HG03442 (cell line): ENCODE measurements around the gene PCGF6.
"Not testable (repeated sequence)": the region's sequence is repeated elsewhere in the genome, so short reads cannot be mapped to it uniquely, and the experiment has no call there.

ENCODE experiments used
- ATAC-seq: cut with Tn5 transposase; IDR thresholded peaks from one replicate; pipeline ENCODE4 v1.9.1; 2021; ENCODE audit warnings: mild to moderate bottlenecking, moderate library complexity; ENCODE audit not compliant: unreplicated experiment

The PCGF6 gene

DNA sequence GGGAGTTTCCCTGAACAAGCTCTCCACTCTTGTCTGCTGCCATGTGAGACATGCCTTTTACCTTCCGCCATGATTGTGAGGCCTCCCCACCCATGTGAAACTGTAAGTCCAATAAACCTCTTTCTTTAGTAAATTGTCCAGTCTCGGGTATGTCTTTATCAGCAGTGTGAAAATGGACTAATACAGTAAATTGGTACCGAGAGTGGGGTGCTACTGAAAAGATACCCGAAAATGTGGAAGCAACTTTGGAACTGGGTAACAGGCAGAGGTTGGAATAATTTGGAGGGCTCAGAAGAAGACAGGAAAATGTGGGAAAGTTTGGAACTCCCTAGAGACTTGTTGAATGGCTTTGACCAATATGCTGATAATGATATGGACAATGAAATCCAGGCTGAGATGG lies 92.0 kb downstream of the PCGF6 start:
- ATAC-seq, result not testable (repeated sequence)

DNA sequence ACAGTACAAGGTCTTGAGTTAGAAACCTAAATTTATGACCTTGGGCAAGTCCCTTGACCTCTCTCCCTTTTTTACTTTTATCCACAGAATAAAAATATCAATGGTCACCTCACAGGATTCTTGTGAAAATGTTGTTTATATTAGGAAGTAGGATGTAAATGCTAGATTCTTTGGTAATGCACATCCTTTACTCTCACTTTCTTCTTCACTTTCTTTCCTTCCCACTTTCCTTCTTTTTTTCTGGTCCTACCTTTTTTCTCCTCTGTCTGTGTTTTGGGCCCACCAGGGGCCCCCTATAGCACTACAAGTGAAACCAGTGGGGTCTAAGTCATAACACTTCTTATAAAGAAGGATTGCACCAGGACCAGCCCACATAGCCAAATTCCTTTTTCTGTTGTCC lies 93.1 kb downstream of the PCGF6 start:
- ATAC-seq, result no peak

DNA sequence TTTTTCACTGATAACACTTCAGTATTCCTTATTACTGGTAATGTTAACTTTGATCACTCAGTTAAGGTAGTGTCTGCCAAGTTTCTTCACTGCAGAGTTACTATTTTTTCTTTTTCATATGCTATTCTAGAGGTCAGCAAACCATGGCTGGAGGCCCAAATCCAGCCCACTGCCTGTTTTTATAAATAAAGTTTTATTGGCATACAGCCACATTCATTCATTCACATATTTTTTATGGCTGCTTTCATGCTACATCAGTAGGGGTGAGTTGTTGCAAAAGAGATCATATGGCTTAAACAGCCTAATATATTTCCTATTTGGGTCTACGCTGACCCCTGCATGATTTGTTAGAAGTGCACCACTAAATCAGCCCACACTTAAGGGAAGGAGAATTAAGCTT lies 94.3 kb downstream of the PCGF6 start:
- no peak for ATAC-seq

DNA sequence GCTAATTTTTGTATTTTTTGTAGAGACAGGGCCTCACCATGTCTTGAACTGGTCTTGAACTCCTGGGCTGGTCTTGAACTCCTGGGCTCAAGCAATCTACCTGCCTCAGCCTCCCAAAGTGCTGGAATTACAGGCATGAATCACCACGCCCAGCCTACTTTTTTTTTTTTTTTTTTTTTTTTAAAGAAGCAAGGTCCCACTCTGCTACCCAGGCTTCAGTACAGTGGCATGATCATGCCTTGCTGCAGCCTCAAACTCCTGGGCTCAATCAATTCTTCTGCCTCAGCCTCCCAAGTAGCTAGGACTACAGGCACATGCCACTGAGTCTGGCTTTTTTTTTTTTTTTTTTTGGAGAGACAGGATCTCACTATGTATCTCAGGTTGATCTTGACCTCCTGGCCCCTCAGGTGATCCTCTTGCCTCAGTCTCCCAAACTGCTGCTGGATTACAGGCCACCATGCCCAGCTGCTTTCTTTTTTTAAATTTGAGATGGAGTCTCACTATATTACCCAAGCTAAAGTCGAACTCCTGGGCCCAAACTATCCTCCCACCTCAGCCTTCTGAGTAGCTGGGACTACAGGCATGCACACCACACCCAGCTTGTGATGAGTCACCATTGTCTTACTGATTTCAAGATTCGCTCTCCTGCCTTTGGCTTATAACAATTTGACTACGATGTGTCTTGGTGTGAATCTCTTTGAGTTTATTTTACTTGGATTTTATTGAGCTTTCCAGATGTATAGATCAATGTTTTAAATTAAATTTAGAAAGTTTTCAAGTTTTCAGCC lies 96.2 kb downstream of the PCGF6 start:
- no peak for ATAC-seq

GRCh38 chr10:103254113-103254512 lies 96.8 kb downstream of the PCGF6 start:
- ATAC-seq, result no peak
